Measurements from ENCODE around the gene NFYA. TPM values are rescaled to one million over a fixed set of nuclear protein-coding genes. Genes with fewer than 3 reads are reported as not detected.

Gene NFYA
- total RNA-seq, 6 experiments from 2014 or later, result 6.4 to 11.7 (median 7.7) TPM

GRCh38 chr6:41027799-41028560 is 44.8 kb upstream of the NFYA start:
- peak; percentile 92 to 99 (median 94) for ATAC-seq
- Histone ChIP-seq H3K27ac (no peak overlapping the region), H3K36me3 (peaks cover 0 to 19% (median 2%) of the 10 kb centered on the region in 4 donors), H3K27me3 (no peaks in the 10 kb centered on the region), H3K4me1 (peaks cover 0 to 11% (median 3%) of the 10 kb centered on the region in 4 donors), H3K4me3 (peak overlapping the region; percentile 27 to 49 (median 29)), H3K9me3 (no peaks in the 10 kb centered on the region)
- TF ChIP-seq, protein P1, sequence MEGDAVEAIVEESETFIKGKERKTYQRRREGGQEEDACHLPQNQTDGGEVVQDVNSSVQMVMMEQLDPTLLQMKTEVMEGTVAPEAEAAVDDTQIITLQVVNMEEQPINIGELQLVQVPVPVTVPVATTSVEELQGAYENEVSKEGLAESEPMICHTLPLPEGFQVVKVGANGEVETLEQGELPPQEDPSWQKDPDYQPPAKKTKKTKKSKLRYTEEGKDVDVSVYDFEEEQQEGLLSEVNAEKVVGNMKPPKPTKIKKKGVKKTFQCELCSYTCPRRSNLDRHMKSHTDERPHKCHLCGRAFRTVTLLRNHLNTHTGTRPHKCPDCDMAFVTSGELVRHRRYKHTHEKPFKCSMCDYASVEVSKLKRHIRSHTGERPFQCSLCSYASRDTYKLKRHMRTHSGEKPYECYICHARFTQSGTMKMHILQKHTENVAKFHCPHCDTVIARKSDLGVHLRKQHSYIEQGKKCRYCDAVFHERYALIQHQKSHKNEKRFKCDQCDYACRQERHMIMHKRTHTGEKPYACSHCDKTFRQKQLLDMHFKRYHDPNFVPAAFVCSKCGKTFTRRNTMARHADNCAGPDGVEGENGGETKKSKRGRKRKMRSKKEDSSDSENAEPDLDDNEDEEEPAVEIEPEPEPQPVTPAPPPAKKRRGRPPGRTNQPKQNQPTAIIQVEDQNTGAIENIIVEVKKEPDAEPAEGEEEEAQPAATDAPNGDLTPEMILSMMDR (IDR thresholded peaks at IDR 0.05), result peak; percentile 98 to 100 (median 99)
- no peak for TF ChIP-seq POLR2A (IDR thresholded peaks at IDR 0.05)
- intact Hi-C loops (cut with DNase I), result no loop called here
- peak; percentile 83 to 86 (median 84) for DNase-seq
- 17% methylated on average over 4 of the region's 45 CpGs for WGBS (ENCODE audit: insufficient coverage, low coverage, low lambda C conversion rate, missing lambda C conversion rate)

DNA sequence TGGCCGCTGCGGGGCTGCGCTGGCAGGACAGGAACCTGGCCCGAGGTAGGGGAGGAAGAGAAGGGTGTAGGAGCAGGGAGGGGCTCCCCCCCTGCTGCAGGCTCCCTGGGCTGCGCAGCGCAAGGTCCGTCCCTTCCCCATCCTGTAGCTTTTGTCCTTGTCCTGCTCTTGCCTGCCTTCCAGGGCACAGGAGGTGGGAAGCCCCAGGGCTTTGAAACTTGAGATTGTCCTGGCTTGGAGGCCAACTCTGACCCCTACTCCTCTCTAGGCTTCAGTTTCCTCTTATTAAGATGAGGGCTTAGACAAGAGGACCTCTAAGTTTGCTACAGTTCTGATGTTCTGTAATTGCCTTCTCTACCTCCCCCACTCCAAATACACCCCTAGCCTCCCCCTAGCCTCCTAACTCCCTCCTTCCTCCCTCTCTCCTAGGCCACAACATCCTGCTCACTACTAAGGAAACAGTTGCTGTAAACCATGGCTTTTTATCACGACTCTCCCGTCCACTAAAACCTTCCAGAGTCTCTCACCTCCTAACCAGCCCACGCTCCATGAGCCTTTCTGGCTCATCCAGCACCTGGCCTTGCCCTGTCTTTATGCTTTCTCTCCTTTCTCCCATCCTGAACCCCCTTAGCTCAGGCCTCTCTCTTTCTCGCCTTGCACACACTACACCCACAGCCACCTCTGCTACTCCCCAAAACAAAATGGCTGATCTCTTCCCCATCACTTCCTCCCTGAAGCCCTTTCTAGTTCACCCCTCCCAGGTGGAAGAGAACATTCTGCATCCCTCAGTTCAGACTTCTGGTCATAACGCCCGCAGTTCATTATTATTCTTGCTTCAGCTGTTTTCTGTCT is 44.0 kb upstream of the NFYA start:
- DNase-seq (no peak), ATAC-seq (peak; percentile 31 to 52 (median 36))
- Histone ChIP-seq H3K27ac (no peak overlapping the region), H3K4me1 (peaks cover 0 to 11% (median 3%) of the 10 kb centered on the region in 4 donors), H3K4me3 (peak overlapping the region; percentile 27 to 49 (median 29)), H3K27me3 (no peaks in the 10 kb centered on the region), H3K36me3 (peaks cover 0 to 27% (median 3%) of the 10 kb centered on the region in 4 donors), H3K9me3 (no peaks in the 10 kb centered on the region)
- intact Hi-C loops (cut with DNase I), result no loop called here
- TF ChIP-seq POLR2A (IDR thresholded peaks at IDR 0.05), result no peak
- TF ChIP-seq, protein P1 (IDR thresholded peaks at IDR 0.05), result no peak
- WGBS (ENCODE audit: insufficient coverage, low coverage, low lambda C conversion rate, missing lambda C conversion rate), result 46% methylated on average over 10 of the region's 13 CpGs

DNA sequence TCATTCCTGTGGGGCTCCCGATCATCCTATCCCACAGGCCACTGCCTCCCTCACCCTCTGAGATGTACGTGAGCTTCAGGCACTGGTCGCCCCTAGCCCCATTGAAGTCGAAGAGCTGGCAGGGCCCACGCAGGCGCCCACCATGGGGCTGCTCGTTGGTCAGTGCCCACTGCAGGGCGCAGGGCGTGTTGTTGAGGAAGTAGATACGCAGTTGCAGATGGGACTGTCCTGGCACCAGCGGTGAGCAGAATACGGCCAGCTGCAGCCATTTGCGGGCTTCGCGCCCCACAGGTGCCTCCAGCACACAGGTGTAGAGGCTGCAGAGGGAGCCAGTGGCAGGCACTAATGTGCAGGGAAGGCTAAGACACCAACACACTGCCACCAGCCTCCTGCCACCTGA is 39.9 kb upstream of the NFYA start:
- Histone ChIP-seq H3K27ac (no peak overlapping the region), H3K4me1 (peaks cover 0 to 34% (median 15%) of the 10 kb centered on the region in 4 donors), H3K36me3 (peaks cover 0 to 37% (median 3%) of the 10 kb centered on the region in 4 donors), H3K9me3 (no peaks in the 10 kb centered on the region), H3K27me3 (no peaks in the 10 kb centered on the region), H3K4me3 (no peak overlapping the region)
- WGBS (ENCODE audit: insufficient coverage, low coverage, low lambda C conversion rate, missing lambda C conversion rate), result 80% methylated on average over 2 of the region's 15 CpGs
- TF ChIP-seq, protein P1 (IDR thresholded peaks at IDR 0.05), result no peak
- no peak for TF ChIP-seq POLR2A (IDR thresholded peaks at IDR 0.05)
- no peak for ATAC-seq
- DNase-seq, result no peak
- intact Hi-C loops (cut with DNase I), result no loop called here

GRCh38 chr6:41033776-41034175 is 39.0 kb upstream of the NFYA start:
- TF ChIP-seq, protein P1 (IDR thresholded peaks at IDR 0.05), result no peak
- no peak for TF ChIP-seq POLR2A (IDR thresholded peaks at IDR 0.05)
- peaks cover 0 to 35% (median 12%) of the 10 kb centered on the region in 4 donors for H3K4me1 ChIP-seq
- 80% methylated on average over 1 of the region's 13 CpGs for whole genome bisulfite sequencing (ENCODE audit: insufficient coverage, low coverage, low lambda C conversion rate, missing lambda C conversion rate)
- H3K9me3 ChIP-seq, result no peaks in the 10 kb centered on the region
- DNase-seq (no peak), ATAC-seq (no peak)
- H3K36me3 ChIP-seq, result peaks cover 0 to 37% (median 2%) of the 10 kb centered on the region in 4 donors
- intact Hi-C loops (cut with DNase I), result no loop called here
- H3K4me3 ChIP-seq, result no peak overlapping the region
- H3K27ac ChIP-seq, result no peak overlapping the region
- H3K27me3 ChIP-seq, result no peaks in the 10 kb centered on the region

Measured in right lobe of liver (tissue), 6 donors.